GM18511 (cell line): Measurements from ENCODE around the gene BSCL2.
A peak's percentile ranks its signal among the peaks of the same experiment; 100 is the strongest.
"Not testable (repeated sequence)": the region's sequence is repeated elsewhere in the genome, so short reads cannot be mapped to it uniquely, and the experiment has no call there.

Experiments used
- ATAC-seq: cut with Tn5 transposase; IDR thresholded peaks from one replicate; pipeline ENCODE4 v1.9.1; 2021; ENCODE audit warnings: mild to moderate bottlenecking, moderate library complexity; ENCODE audit not compliant: unreplicated experiment

Gene BSCL2

GRCh38 chr11:62688491-62688890 lies 18.7 kb downstream of the BSCL2 start:
- ATAC-seq = no peak

- ATAC-seq = no peak
These were observed 19.5 kb downstream of the BSCL2 start for GRCh38 chr11:62687508-62688396.

- ATAC-seq = no peak
These were observed 24.7 kb downstream of the BSCL2 start for GRCh38 chr11:62682518-62682917.

- peak; percentile 50 for ATAC-seq
These were observed 26.4 kb downstream of the BSCL2 start for GRCh38 chr11:62680825-62681240.

- ATAC-seq = peak; percentile 83
These were observed 28.2 kb downstream of the BSCL2 start, which contains the start of gene UBXN1 for GRCh38 chr11:62678770-62679696. TSS of gene UBXN1 (minus strand) at chr11:62679073. CDS start at chr11:62678923, 150 bp downstream.

- ATAC-seq = peak; percentile 7
These were observed 28.8 kb downstream of the BSCL2 start for GRCh38 chr11:62678433-62678769.

GRCh38 chr11:62677714-62678113 lies 29.5 kb downstream of the BSCL2 start:
- ATAC-seq = no peak

- ATAC-seq = no peak
These were observed 30.1 kb downstream of the BSCL2 start for GRCh38 chr11:62677156-62677555.

- ATAC-seq = no peak
These were observed 30.5 kb downstream of the BSCL2 start for GRCh38 chr11:62676698-62677097.

- ATAC-seq = not testable (repeated sequence)
These were observed 31.8 kb downstream of the BSCL2 start for GRCh38 chr11:62675415-62675814.

- no peak for ATAC-seq
These were observed 34.1 kb downstream of the BSCL2 start for GRCh38 chr11:62673196-62673525.

GRCh38 chr11:62671608-62672389 lies 35.4 kb downstream of the BSCL2 start, which contains the start of the genes LBHD1 and UQCC3:
TSS of gene LBHD1 (minus strand) at chr11:62672267. CDS start at chr11:62670031, 2,236 bp downstream.
TSS of gene UQCC3 (plus strand) at chr11:62671673. CDS start at chr11:62671746, 73 bp downstream.
- ATAC-seq = peak; percentile 68

- ATAC-seq = peak; percentile 17
These were observed 36.0 kb downstream of the BSCL2 start for GRCh38 chr11:62671236-62671607.

GRCh38 chr11:62669420-62670161 lies 37.6 kb downstream of the BSCL2 start:
- no peak for ATAC-seq

- ATAC-seq = no peak
These were observed 39.8 kb downstream of the BSCL2 start for GRCh38 chr11:62667460-62667859.

- no peak for ATAC-seq
These were observed 40.8 kb downstream of the BSCL2 start for GRCh38 chr11:62666259-62666926.

GRCh38 chr11:62665599-62666258 lies 41.5 kb downstream of the BSCL2 start:
- peak; percentile 23 for ATAC-seq

GRCh38 chr11:62665075-62665598 lies 42.1 kb downstream of the BSCL2 start, which contains the start of the genes C11orf98 and CSKMT:
TSS of gene C11orf98 (minus strand) at chr11:62665210. CDS start at chr11:62665169, 41 bp downstream.
TSS of gene CSKMT (plus strand) at chr11:62665312. CDS start at chr11:62665880, 568 bp downstream.
- ATAC-seq = peak; percentile 90
